ENCODE results near the gene SNX4. TPM values are rescaled to one million over a fixed set of nuclear protein-coding genes. Genes with fewer than 3 reads are reported as not detected.

Gene SNX4
- total and polyA plus RNA-seq, 8 donors: 10.5 to 81.1 (median 40.9) TPM

DNA sequence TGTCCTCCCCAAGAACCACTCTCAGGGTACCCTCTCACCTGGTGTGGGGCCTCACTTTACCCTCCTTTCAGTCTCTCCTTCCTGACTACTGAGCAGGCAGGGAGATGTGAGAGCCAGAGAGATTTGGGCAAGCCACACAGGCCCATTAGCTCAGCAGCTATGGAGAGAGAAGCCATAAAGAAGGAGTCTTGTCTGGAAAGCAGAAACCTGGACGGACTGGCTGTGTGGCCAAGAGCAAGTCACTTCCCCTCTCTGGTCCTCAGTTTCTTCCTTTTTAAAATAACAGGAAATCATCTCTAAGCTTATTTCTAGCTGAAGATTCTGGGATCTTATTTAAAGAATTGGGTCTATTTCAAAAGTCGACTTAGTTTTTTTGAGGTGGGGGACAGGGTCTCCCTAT is 79.0 kb downstream of the SNX4 start:
- Histone ChIP-seq H3K27me3 (no peaks in the 10 kb centered on the region), H3K36me3 (peaks cover 0 to 25% (median 11%) of the 10 kb centered on the region in 4 donors), H3K27ac (peak overlapping the region; percentile 15 to 47 (median 32)), H3K4me1 (peaks cover 6 to 26% (median 17%) of the 10 kb centered on the region in 4 donors), H3K4me3 (no peak overlapping the region), H3K9me3 (peaks cover 0 to 7% (median 5%) of the 10 kb centered on the region in 4 donors)
- intact Hi-C loops (cut with DNase I; ENCODE audit: low total_unique reads): no loop called here
- no peak for TF ChIP-seq POLR2A (IDR thresholded peaks at IDR 0.05)
- no peak for TF ChIP-seq EP300 (IDR thresholded peaks at IDR 0.05)
- TF ChIP-seq, protein P1, sequence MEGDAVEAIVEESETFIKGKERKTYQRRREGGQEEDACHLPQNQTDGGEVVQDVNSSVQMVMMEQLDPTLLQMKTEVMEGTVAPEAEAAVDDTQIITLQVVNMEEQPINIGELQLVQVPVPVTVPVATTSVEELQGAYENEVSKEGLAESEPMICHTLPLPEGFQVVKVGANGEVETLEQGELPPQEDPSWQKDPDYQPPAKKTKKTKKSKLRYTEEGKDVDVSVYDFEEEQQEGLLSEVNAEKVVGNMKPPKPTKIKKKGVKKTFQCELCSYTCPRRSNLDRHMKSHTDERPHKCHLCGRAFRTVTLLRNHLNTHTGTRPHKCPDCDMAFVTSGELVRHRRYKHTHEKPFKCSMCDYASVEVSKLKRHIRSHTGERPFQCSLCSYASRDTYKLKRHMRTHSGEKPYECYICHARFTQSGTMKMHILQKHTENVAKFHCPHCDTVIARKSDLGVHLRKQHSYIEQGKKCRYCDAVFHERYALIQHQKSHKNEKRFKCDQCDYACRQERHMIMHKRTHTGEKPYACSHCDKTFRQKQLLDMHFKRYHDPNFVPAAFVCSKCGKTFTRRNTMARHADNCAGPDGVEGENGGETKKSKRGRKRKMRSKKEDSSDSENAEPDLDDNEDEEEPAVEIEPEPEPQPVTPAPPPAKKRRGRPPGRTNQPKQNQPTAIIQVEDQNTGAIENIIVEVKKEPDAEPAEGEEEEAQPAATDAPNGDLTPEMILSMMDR (IDR thresholded peaks at IDR 0.05): no peak
- TF ChIP-seq POLR2AphosphoS5 (IDR thresholded peaks at IDR 0.05): no peak
- 89 to 95% (median 92%) methylated on average over 2 of the region's 2 CpGs for WGBS, 5 donors
- no peak for DNase-seq

DNA sequence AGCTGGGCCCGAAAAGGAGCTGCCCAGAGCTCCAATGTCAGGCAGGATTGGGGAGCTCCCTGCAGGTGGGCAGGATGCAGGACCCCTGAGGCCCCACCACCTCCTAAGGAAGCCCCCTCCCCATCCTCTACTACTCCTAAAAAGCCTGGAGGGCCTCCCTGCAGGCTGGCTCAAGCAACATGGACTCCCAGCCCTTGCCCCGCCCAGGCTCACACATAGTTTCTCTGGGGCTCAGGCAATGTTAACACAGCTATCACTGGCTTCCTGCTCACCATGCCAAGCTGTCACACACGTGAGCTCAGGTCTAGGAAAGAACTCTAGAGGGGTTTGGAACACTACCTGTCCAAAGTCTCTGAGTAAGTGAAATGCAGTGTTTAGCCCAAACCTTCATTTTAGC is 79.4 kb downstream of the SNX4 start:
- H3K36me3 ChIP-seq: peaks cover 0 to 21% (median 7%) of the 10 kb centered on the region in 4 donors
- H3K4me1 ChIP-seq: peaks cover 6 to 26% (median 17%) of the 10 kb centered on the region in 4 donors
- H3K4me3 ChIP-seq: no peak overlapping the region
- DNase-seq: peak; percentile 84 to 85
- WGBS, 5 donors: 34 to 77% (median 45%) methylated on average over 2 to 3 of the region's 3 CpGs
- TF ChIP-seq EP300 (IDR thresholded peaks at IDR 0.05) (no peak), POLR2AphosphoS5 (IDR thresholded peaks at IDR 0.05) (peak in 2 of 3 donors; percentile 25 to 72)
- H3K9me3 ChIP-seq: peaks cover 0 to 7% (median 4%) of the 10 kb centered on the region in 4 donors
- peak overlapping the region; percentile 15 to 47 (median 32) for H3K27ac ChIP-seq
- no peaks in the 10 kb centered on the region for H3K27me3 ChIP-seq
- intact Hi-C loops (cut with DNase I; ENCODE audit: low total_unique reads): no loop called here

DNA sequence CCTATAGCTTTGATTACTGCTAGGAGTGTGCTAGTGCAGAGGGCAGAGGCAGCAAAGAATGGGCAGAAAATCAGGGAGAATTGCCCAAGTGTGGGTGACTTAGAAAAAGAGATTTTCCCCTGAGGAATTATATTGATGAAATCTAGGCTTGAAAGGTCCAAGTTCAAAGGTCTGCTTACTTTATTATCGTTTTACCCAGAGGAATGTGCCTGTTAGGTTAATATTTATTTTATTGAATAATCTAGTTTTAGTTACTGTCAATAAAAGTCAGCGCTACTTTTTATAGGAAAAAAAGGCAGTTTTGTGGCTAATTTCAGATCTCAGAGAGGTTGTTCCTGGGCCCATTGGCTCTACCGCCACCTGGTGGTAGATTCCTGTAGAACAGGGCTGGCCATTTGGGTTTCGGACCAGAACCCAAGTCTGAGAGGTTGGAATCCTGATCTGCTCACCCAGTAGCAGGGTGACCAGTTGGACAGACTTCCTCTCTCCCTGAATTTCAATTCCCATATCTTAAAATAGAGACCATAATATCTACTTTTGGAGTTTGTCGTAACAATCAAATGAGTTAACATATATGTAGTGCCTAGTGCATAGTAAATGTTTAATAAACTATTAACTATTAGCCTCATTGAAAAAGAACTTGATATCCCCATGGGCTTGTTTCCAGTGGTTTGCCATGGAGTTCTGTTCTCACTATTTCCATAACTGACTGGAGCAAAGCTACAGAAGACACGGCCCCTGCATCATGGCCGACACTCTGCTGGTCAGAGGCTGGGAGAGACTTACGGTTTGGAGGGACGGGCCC is 82.2 kb downstream of the SNX4 start:
- TF ChIP-seq, protein P1 (IDR thresholded peaks at IDR 0.05): peak in 5 of 7 experiments; percentile 73 to 98 (median 90)
- TF ChIP-seq EP300 (IDR thresholded peaks at IDR 0.05): no peak
- Histone ChIP-seq H3K9me3 (peaks cover 0 to under 1% (median under 1%) of the 10 kb centered on the region in 4 donors), H3K27ac (no peak overlapping the region), H3K4me3 (no peak overlapping the region), H3K36me3 (peaks cover 0 to 9% (median 0%) of the 10 kb centered on the region in 4 donors), H3K27me3 (no peaks in the 10 kb centered on the region), H3K4me1 (peaks cover 6 to 26% (median 17%) of the 10 kb centered on the region in 4 donors)
- WGBS, 5 donors: 46 to 50% (median 47%) methylated on average over 9 of the region's 9 CpGs
- intact Hi-C loops (cut with DNase I; ENCODE audit: low total_unique reads): loop anchor here (10.0 kb wide), 2 partner anchors 443 to 513 kb away; no protein-coding TSS in a partner anchor
- DNase-seq: peak; percentile 63 to 76

DNA sequence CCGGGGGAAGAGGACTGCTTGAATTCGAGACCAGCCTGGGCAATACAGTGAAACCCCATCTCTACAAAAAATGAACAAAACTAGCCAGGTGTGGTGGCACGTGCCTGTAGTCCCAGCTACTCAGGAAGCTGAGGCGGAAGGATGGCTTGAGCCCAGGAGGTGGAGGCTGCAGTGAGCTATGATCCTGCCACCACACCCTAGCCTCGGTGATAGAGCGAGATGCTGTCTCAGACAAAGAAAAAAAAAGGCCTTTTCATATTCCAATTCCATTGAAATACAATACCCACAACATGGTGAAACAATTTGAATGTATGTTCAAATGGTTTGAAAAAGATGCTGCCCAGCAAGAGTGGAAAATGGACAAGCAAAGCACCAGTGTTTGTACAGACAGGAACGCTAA is 83.1 kb downstream of the SNX4 start:
- Histone ChIP-seq H3K4me1 (peaks cover 6 to 26% (median 17%) of the 10 kb centered on the region in 4 donors), H3K27me3 (no peaks in the 10 kb centered on the region), H3K9me3 (no peaks in the 10 kb centered on the region), H3K27ac (no peak overlapping the region), H3K4me3 (no peak overlapping the region), H3K36me3 (no peaks in the 10 kb centered on the region)
- DNase-seq: no peak
- WGBS, 5 donors: 68 to 80% (median 73%) methylated on average over 7 of the region's 7 CpGs
- TF ChIP-seq, protein P1 (IDR thresholded peaks at IDR 0.05): no peak
- TF ChIP-seq EP300 (IDR thresholded peaks at IDR 0.05) (no peak), POLR2AphosphoS5 (IDR thresholded peaks at IDR 0.05) (no peak), POLR2A (IDR thresholded peaks at IDR 0.05) (no peak)
- intact Hi-C loops (cut with DNase I; ENCODE audit: low total_unique reads): loop anchor here (10.0 kb wide), 2 partner anchors 442 to 512 kb away; no protein-coding TSS in a partner anchor

Measured in stomach (tissue), 9 donors.